Fibroblast of the conjunctiva (primary cell): ENCODE measurements around the gene APOM.

Source experiments
- DNase-seq: peaks from one replicate; pipeline ENCODE4 v3.0.0-alpha.2; 2010; ENCODE audit warnings: low read depth

Gene APOM

GRCh38 chr6:31631209-31631608 lies 24.5 kb upstream of the APOM start:
- no peak for DNase-seq

DNA sequence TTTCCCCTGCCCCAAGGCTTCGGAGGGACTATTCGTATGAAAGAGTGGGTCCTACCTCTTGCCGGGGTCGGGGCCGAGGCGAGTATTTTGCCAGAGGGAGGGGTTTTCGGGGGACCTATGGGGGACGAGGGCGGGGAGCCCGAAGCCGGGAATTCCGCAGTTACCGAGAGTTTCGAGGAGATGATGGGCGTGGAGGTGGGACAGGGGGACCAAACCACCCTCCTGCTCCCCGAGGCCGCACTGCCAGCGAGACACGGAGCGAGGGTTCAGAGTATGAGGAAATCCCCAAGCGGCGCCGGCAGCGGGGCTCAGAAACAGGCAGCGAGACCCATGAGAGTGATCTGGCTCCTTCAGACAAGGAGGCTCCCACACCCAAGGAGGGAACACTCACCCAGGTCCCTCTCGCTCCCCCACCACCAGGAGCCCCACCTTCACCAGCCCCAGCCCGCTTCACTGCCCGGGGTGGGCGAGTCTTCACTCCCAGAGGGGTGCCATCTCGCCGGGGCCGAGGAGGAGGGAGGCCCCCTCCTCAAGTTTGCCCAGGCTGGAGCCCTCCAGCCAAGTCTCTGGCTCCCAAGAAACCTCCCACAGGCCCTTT lies 23.9 kb upstream of the APOM start:
- DNase-seq, result no peak

- no peak for DNase-seq
Observed at GRCh38 chr6:31632279-31632946, 23.3 kb upstream of the APOM start.

- DNase-seq, result no peak
Observed at GRCh38 chr6:31633447-31633846, 22.2 kb upstream of the APOM start.

GRCh38 chr6:31634131-31634530 lies 21.6 kb upstream of the APOM start:
- DNase-seq, result no peak

- DNase-seq, result no peak
Observed at GRCh38 chr6:31634969-31635575, 20.6 kb upstream of the APOM start.

DNA sequence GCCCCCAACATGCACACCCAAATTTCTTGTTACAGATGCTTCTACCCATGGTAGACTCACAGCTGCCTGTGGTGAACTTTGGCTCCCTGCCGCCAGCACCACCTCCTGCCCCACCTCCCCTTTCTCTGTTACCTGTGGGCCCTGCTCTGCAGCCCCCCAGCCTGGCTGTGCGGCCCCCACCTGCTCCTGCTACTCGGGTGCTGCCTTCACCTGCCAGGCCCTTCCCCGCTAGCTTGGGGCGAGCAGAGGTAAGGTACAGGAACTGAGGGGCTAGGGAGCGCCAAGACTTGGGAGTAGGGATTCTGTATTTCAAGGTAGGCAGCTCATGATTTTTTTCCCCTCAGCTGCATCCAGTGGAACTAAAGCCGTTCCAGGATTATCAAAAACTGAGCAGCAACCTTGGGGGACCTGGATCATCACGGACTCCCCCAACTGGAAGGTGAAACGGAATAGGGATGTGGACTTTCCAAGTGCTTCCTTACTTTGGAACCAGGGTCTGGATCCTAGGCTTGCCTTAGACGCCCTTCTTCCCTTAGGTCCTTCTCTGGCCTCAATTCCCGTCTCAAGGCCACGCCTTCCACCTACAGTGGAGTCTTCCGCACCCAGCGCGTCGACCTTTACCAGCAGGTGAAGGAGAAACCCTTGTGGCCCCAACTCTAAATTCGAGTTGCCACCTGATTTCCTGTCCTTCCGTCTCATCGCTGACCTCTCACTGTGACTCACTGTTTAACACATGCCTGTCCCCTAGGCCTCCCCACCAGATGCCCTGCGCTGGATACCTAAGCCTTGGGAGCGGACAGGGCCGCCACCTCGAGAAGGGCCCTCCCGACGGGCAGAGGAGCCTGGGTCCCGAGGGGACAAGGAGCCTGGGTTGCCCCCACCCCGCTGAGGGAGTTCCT lies 18.7 kb upstream of the APOM start:
- no peak for DNase-seq

DNA sequence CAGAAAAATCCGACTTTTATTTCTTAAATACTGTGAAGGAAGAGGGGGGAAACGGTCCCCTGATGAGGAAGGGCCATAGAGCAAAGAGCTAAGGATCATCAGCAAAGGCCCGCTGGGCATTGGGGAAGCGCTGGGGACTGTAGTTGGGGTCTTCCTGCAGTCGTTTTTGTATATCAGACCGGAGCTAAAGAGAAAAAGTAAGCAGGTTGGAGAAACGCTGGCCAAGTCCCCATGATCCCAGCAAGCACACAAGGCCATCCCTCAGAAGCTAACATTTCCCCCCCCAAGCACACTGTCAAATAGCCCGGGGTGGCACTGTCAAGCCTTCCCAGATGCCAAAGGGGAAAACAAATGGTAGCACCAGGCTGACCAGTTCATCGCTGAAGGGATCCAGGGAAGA lies 16.7 kb upstream of the APOM start:
- DNase-seq, result no peak

DNA sequence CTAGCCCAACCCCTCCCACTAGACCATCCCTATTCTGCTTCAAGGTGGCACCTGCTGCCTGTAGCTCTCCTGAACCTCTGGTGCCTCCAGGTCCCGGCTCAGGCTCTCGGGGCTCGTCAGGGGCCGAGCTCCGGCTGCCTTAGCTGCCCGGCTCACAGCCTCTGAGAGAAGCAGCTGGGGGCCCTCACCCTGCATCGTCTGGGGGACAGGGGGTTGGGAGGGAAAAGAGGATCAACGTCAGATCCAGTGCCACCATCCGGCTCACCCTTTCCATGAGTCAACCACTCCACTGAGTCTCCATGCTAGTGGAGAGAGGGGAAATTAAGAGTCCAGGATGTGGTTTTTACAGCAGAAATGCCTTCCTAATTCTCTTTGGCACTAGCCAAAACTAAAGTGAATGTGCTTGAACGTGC lies 16.2 kb upstream of the APOM start:
- no peak for DNase-seq

GRCh38 chr6:31640612-31641011 lies 15.1 kb upstream of the APOM start:
- DNase-seq, result no peak

- no peak for DNase-seq
Observed at GRCh38 chr6:31641370-31641769, 14.3 kb upstream of the APOM start.

DNA sequence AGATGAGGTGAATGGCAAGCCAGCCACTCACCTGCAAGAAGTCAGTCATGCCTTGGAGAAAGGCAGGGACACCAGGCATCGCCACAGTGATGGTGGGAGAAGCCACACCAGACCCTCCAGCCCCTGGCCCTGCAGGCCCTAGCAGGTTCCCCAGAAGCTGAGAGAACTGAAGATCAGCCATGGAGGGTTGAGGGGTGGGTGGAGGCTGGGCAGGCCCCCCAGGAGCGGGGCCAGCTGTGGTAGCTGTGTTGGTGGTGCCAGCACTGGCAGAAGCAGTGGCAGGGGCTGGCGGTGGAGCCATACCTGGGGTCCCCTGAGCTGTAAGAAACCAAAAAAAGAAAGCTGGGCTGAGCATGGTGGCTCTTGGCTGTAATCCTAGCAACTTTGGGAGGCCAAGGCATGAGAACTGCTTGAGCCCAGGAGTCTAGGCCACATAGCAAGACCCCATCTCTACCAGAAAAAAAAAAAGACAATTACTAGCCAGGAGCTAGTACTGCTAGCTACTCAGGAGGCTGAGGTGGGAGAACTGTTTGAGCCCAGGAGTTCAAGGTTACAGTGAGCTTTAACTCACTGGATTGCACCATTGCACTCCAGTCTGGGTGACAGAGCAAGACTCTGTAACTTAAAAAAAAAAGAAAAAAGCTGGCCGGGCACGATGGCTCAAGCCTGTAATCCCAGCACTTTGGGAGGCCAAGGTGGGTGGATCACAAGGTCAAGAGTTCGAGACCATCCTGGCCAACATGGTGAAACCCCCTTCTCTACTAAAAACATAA lies 12.7 kb upstream of the APOM start:
- no peak for DNase-seq

DNA sequence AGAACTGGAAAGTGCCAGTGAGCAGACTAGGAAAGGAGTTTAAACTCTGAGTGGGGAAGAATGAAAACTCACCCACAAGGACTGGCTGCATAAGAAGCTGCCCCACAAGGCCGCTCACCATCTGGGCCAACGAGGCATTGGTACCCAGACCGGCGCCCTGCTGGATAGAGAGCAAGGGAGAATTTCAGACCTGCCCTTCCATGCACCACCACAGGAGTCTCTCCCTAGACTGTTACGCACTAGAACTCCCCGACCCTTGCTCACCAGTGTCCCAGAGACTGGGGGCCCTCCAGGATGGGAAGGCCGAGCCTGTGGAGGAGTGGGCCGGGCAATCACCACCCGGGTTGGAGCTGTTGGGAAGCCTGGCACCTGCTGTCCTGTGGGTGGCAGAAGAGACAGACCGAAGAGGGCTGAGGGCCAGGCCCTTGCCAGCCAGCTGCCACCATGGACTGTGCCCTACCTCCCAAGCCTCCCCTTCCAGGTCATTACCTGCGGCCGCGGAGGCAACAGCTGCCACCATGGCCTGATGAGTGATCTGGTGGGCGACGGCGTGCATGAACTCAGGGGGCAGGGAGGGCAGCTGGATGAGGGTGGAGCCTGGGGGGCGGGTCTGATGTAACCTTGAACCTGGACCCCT lies 11.8 kb upstream of the APOM start:
- DNase-seq, result no peak

- no peak for DNase-seq
Observed at GRCh38 chr6:31645325-31645724, 10.4 kb upstream of the APOM start.

- peak; percentile 54 for DNase-seq
Observed at GRCh38 chr6:31651602-31652191, 4.0 kb upstream of the APOM start.

DNA sequence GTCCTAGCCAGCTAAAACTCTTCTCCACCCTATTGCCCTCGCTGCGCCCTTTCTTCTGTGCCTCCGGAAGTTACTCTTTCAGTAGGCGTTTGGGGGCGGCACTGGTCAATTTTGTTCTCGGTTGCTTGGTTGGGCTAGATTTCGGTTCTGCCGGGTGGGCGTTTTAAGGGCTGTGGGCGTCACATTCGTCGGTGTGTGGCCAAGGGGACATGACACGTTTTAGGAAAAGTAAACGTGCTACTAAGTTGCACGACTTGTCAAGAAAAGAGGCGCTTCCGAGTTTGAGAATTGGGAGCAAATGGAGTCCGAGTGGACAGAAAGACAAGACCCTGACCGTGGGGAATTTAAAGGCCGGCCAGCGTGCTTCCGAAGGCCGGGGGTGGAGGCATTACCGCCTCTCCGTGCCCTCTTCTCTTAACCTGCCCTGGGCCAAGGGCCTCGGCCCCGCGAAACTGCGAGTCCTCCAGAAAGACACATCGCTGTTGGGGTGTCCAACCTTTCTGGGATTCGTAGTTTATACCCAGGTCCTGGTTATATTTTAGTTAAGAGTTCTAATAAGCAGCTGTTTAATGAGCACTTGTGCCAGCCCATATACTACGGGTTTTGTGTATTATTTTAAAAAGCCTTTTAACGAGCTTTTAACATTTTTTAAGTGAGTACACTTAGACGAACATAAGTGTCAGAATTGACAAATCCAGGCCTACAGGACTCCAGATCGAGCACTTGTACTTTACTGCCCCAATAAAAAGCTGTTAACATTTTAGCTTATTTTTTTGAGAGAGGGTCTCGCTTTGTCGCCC lies 2.6 kb upstream of the APOM start:
- peak; percentile 85 for DNase-seq

DNA sequence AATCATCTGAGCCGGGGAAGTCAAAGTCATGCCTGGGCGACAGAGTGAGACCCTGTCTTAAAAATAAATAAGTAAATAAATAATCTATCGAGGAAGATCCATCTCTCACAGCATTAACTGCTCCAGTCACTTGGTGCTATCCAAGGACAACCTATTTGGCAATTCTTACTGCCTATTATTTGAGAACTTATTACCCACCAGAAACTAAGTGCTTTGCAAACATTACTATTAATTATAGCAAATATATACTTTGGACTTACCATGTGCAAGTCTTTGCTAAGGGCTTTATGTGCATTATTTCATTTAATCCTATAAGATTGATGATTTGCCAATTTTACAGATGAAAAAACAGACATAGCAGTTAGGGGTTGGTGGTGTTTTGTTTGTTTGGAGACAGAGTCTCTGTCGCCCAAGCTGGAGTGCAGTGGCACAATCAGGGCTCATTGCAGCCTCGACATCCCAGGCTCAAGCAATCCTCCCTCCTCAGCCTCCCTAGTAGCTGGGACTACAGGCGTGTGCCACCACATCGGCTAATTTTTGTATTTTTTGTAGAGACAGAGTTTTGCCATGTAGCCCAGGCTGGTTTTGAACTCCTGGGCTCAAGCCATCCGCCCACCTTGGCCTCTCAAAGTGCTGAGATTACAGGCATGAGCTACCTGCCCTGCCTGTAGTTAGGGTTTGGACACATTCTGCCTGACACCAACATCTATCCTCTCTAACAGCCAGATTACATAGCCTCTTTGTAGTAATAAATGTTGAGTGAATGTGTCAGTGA lies 933 bp upstream of the APOM start:
- no peak for DNase-seq

- DNase-seq, result no peak
Observed at GRCh38 chr6:31657406-31658157, 1.9 kb downstream of the APOM start.
